HS-27A (cell line): ENCODE measurements around the gene ERV3-1.
"Not testable (repeated sequence)": the region's sequence is repeated elsewhere in the genome, so short reads cannot be mapped to it uniquely, and the experiment has no call there.

Source experiments
- DNase-seq: peaks from one replicate; pipeline ENCODE4 v3.0.0-alpha.2; 2012; ENCODE audit warnings: low read depth, missing footprints

ERV3-1 gene

DNA sequence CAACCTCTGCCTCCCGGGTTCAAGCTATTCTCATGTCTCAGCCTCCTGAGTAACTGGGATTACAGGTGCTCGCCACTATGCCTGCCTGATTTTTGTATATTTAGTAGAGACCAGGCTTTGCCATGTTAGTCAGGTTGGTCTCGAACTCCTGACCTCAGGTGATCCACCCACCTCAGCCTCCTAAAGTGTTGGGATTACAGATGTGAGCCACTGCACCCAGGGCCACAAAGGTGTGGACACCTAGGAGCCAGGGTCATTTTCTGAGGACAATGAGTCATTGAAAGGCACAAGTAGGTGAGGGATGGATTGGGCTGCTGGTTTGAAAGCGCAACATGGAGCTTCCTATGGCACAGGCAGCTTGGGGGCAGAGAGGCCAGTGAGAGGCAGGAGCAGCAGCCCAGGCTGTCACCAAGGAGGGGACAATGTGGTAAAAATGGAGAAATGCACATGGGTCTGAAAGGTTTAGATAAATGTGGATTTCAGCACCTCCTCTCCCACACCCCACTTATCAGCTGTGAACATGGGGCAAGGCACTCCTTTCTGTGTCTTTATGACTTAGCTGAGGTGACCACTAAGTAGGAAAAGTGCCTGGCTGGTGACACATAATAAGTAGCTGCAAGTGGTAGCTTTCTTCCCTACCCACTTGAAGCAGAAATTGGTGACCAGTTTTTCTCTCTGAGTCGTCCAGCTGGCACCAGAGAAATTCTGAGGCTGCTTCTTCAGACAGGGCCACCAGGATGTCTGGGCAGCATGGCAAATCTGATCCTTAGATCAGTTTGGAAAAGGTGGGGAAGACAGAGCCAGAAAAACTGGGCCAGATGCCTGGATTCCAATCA is 61.6 kb downstream of the ERV3-1 start:
- DNase-seq = not testable (repeated sequence)
